ENCODE data around the gene MASP2. TPM values are rescaled to one million over a fixed set of nuclear protein-coding genes. Genes with fewer than 3 reads are reported as not detected.

Gene MASP2
- total and polyA plus RNA-seq, 2 donors = not detected

DNA sequence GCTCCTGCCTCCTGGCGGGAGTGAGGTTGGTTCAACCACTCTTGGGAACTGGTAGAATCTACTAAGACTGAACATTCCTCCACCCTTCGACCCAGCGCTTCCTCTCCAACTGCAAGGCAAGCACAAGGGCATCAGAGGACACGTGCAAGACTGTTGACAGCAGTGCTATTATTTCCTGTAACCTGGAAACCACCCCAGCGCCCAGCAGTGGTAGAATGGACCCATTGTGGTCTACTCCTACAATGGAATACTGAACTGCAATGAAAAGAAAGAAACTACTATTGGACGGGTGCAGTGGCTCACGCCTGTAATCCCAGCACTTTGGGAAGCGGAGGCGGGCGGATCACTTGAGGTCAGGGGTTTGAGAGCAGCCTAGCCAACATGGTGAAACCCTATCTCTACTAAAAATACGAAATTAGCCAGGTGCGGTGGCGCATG, 67.5 kb downstream of the MASP2 start:
- H3K36me3 ChIP-seq (ENCODE audit: insufficient read depth) = no peaks in the 10 kb centered on the region
- H3K4me3 ChIP-seq (ENCODE audit: low read depth, low read length) = no peak overlapping the region
- WGBS = 65% methylated on average over 13 of the region's 13 CpGs
- no peaks in the 10 kb centered on the region for H3K4me1 ChIP-seq (ENCODE audit: insufficient read depth)
- no peak for DNase-seq (ENCODE audit: extremely low spot score)
- H3K27ac ChIP-seq (ENCODE audit: low read depth) = no peak overlapping the region

DNA sequence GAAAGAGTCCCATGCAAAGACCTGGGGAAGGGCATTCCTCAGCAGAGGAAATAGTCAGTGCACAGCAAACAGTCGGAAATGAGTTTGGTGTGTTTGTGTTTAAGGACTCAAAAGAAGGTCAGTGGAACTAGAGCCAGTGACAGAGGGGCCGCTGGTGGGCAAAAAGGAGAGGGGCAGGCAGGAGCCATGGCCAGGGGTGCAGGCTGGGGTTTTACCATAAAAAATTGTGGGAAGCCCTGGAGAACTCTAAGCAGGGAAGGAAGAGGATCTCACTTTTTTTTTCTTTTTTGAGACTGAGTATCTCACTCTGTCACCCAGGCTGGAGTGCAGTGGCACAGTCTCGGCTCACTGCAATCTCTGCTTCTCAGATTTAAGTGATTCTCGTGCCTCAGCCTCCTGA, 68.3 kb downstream of the MASP2 start:
- Histone ChIP-seq H3K4me1 (ENCODE audit: insufficient read depth) (no peaks in the 10 kb centered on the region), H3K36me3 (ENCODE audit: insufficient read depth) (no peaks in the 10 kb centered on the region), H3K4me3 (ENCODE audit: low read depth, low read length) (no peak overlapping the region), H3K27ac (ENCODE audit: low read depth) (no peak overlapping the region)
- WGBS = 68% methylated on average over 4 of the region's 4 CpGs
- no peak for DNase-seq (ENCODE audit: extremely low spot score)

Other genes with a start within 250 kb of the MASP2 start
- gene TARDBP, start 34.6 kb downstream of the MASP2 start, total RNA-seq = 108 TPM
- gene TARDBP, start 34.6 kb downstream of the MASP2 start, polyA plus RNA-seq = 144 TPM
- 9.0 TPM for gene SRM, start 12.8 kb upstream of the MASP2 start, total RNA-seq
- gene SRM, start 12.8 kb upstream of the MASP2 start, polyA plus RNA-seq = 83.2 TPM
- 54.0 TPM for gene EXOSC10, start 52.6 kb upstream of the MASP2 start, total RNA-seq
- gene EXOSC10, start 52.6 kb upstream of the MASP2 start, polyA plus RNA-seq = 38.4 TPM
- 2.7 TPM for gene ANGPTL7, start 142.1 kb upstream of the MASP2 start, total RNA-seq
- gene ANGPTL7, start 142.1 kb upstream of the MASP2 start, polyA plus RNA-seq = 10.3 TPM
- 26.5 TPM for gene MTOR, start 215.3 kb upstream of the MASP2 start, total RNA-seq
- 21.0 TPM for gene MTOR, start 215.3 kb upstream of the MASP2 start, polyA plus RNA-seq
- gene UBIAD1, start 226.0 kb upstream of the MASP2 start, total RNA-seq = 6.8 TPM
- 14.4 TPM for gene UBIAD1, start 226.0 kb upstream of the MASP2 start, polyA plus RNA-seq

All from urinary bladder (tissue), 4 donors.